Skeletal muscle satellite cell (primary cell): ENCODE data around the gene CTIF. TPM values are rescaled to one million over a fixed set of nuclear protein-coding genes. Genes with fewer than 3 reads are reported as not detected.

Source experiments
- H3K27me3 ChIP-seq: 2 replicates; pipeline ENCODE4 v1.7.0; 2013; ENCODE audit warnings: low read length; ENCODE audit not compliant: control insufficient read depth, insufficient read depth
- H3K36me3 ChIP-seq: 2 replicates; pipeline ENCODE4 v1.7.0; 2013; ENCODE audit warnings: mild to moderate bottlenecking, control low read depth, low read length; ENCODE audit not compliant: insufficient read depth
- H3K4me1 ChIP-seq: 2 replicates; pipeline ENCODE4 v1.7.0; 2013; ENCODE audit warnings: low read length; ENCODE audit not compliant: control insufficient read depth, insufficient read depth
- H3K4me2 ChIP-seq: 2 replicates; pipeline ENCODE4 v1.7.0; 2013; ENCODE audit warnings: mild to moderate bottlenecking, low read length
- H3K4me3 ChIP-seq: 2 replicates; pipeline ENCODE4 v1.7.0; 2013; ENCODE audit warnings: low read length
- H3K9ac ChIP-seq: 2 replicates; pipeline ENCODE4 v1.7.0; 2013; ENCODE audit warnings: mild to moderate bottlenecking, low read depth, low read length, moderate library complexity
- H3K9me3 ChIP-seq: replicated peaks from 2 replicates; pipeline ENCODE4 v1.7.0; 2013; ENCODE audit warnings: mild to moderate bottlenecking, control low read depth, low read length
- small RNA-seq: library from RNA; depleted of rRNA; stranded (forward); fragments of <200 nt; gene quantifications from one replicate; pipeline ENCODE3, GENCODE V24; 2012

The CTIF gene

GRCh38 chr18:48909721-48910120 lies 370.9 kb downstream of the CTIF start:
- Histone ChIP-seq H3K9me3 (peaks cover 6% of the 10 kb centered on the region), H3K4me1 (peaks cover 10% of the 10 kb centered on the region), H3K4me3 (no peak overlapping the region), H3K27me3 (no peaks in the 10 kb centered on the region), H3K4me2 (no peak overlapping the region), H3K9ac (no peak overlapping the region), H3K36me3 (no peaks in the 10 kb centered on the region)

- Histone ChIP-seq H3K36me3 (no peaks in the 10 kb centered on the region), H3K27me3 (no peaks in the 10 kb centered on the region), H3K4me3 (no peak overlapping the region), H3K4me2 (no peak overlapping the region), H3K4me1 (peaks cover under 1% of the 10 kb centered on the region), H3K9ac (no peak overlapping the region), H3K9me3 (no peaks in the 10 kb centered on the region)
Observed at GRCh38 chr18:48910972-48911545, 372.2 kb downstream of the CTIF start.

Small RNAs within 50 kb of the gene (small RNA-seq; reads per million reads assigned to genes)
- gene MIR4743: not detected
